Neural cell (in vitro differentiated cells): ENCODE results near the gene DGKB.

Experiments used
- CTCF ChIP-seq: fragments of 450-650 bp; IDR thresholded peaks from 2 replicates; pipeline ENCODE4 v1.5.1; 2014; ENCODE audit warnings: antibody characterized with exemption, mild to moderate bottlenecking, moderate library complexity; ENCODE audit not compliant: poor library complexity, severe bottlenecking
- EZH2 ChIP-seq: fragments of 200-600, 300-800 bp; shearing (Covaris generic), sonication (generic); IDR thresholded peaks from 2 replicates; pipeline ENCODE4 v1.6.1; 2014; ENCODE audit warnings: antibody characterized with exemption, low read length, borderline replicate concordance, mild to moderate bottlenecking; ENCODE audit not compliant: insufficient read depth, poor library complexity, severe bottlenecking
- MXI1 ChIP-seq: fragments of 450-650 bp; conservative IDR thresholded peaks from 2 replicates; pipeline ENCODE4 v1.6.1; 2014; ENCODE audit warnings: antibody characterized with exemption, mild to moderate bottlenecking; ENCODE audit not compliant: poor library complexity, severe bottlenecking
- POLR2AphosphoS5 ChIP-seq: IDR thresholded peaks from 2 replicates; pipeline ENCODE4 v1.6.1; 2012
- REST ChIP-seq: IDR thresholded peaks from 2 replicates; pipeline ENCODE4 v1.6.1; 2012; ENCODE audit warnings: borderline replicate concordance

- TF ChIP-seq CTCF (no peak), REST (no peak), EZH2 (no peak), MXI1 (no peak), POLR2AphosphoS5 (no peak)
Measured at GRCh38 chr7:14377646-14378266, 524.8 kb downstream of the DGKB start.
